HG03280 (cell line): ENCODE results near the gene WDR5.

ENCODE experiments used
- ATAC-seq: cut with Tn5 transposase; IDR thresholded peaks from one replicate; pipeline ENCODE4 v1.9.1; 2021; ENCODE audit warnings: mild to moderate bottlenecking, moderate library complexity; ENCODE audit not compliant: unreplicated experiment

The WDR5 gene

GRCh38 chr9:134157378-134157885 is 21.6 kb downstream of the WDR5 start:
- ATAC-seq = no peak

- no peak for ATAC-seq
These were observed 22.4 kb downstream of the WDR5 start for GRCh38 chr9:134158242-134158641.

GRCh38 chr9:134158753-134159392 is 23.0 kb downstream of the WDR5 start:
- ATAC-seq = no peak

DNA sequence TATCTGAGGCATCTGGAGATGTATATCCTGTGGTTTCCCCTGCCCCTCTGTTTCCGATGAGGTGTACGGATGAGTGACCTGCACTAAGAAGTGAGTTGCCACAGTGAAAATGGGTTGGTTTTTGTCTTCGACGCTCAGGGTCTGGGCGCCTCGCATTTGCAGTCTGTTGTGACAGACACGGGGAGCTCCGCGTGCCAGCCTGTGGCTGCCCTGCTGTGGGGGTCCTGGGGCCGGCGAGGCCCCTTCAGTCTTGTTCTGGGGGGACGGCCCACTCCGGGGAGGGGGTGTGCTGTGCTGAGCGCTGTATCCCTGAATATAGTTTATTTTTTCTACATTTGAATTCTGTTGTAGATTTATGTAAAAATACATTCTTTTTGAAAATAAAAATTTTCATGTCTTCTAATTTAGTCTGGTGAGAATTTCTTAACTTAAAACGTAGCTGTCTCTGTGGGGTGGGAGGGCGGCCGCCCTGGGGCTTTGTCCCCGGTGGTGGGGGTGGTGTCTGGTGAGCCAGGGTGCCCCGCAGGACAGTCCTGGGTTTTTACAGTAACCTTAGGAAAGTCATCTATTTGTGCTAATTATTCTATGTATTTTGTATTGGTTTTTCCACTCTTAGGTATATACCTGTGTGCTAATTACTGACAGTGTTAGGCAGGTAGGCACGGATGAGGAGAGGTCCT is 23.8 kb downstream of the WDR5 start:
- no peak for ATAC-seq

- no peak for ATAC-seq
These were observed 25.8 kb downstream of the WDR5 start for GRCh38 chr9:134161647-134162046.

GRCh38 chr9:134162212-134162775 is 26.4 kb downstream of the WDR5 start:
- ATAC-seq = no peak

GRCh38 chr9:134162926-134163370 is 27.1 kb downstream of the WDR5 start:
- no peak for ATAC-seq

- ATAC-seq = no peak
These were observed 27.7 kb downstream of the WDR5 start for GRCh38 chr9:134163371-134164196.

DNA sequence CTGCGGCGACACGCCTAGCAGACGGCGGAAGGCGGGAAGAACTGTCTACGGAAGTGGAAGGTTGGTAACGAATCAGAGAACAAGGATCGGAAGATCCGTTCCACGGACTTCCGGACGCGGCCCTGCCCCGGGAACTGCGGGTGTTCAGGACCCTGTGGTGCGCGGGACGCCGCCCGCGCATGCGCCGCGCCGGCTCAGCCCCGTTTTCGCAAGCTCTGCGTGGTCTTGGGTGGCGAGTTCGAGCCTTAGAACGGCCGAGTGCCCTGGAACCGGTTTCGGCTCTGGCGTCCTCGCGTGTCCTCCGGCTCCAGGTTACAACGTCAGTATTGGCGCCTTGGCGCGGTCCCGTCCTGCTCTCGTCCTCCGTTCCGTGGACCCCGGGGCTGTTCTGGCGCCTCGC is 29.0 kb downstream of the WDR5 start:
- no peak for ATAC-seq

DNA sequence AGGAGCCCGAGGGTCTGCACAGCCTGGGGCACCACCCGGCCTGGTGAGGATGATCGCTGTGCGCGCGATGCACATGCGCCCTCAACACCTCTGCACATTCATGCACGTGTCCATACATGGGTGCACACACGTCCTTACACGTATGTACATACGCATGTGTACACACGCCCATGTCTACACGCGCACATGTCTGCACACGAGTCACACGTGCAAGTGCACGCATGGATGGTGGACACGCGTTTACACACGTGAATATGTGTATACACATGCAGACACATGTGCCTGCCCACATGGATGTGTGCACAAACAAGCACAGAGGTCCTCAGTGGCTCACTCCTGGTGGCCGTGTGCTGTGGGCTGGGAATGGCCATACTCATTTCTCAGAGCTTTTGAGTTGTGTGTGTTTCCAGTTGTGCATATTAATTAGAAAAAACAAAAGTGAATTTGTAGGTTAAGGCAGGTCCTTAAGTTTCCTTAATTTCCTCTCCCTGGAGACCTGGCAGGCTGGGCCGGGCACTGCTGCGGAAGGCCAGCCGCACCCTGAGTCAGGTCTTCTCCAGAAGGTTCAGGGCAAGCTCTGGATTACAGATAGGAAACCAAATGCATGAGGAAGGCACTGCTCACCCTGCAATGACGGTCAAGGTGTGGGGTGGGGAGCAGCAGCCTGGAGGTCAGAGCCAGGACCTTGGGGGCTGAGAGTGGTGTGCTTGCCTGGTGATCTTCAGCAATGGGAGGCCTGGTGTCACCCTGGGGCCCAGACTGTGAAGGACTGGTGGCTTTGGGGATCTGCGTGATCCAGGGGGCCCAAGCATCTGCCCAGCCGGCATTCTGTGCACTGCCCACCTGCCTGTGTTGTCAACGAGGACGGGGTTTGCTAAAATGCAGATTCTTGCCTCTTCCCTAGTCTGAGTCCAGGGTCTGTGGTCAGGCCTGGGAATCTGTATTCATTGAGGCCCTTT is 29.8 kb downstream of the WDR5 start:
- ATAC-seq = no peak

- ATAC-seq = no peak
These were observed 30.5 kb downstream of the WDR5 start for GRCh38 chr9:134166374-134166773.

GRCh38 chr9:134167530-134167931 is 31.6 kb downstream of the WDR5 start:
- ATAC-seq = no peak

DNA sequence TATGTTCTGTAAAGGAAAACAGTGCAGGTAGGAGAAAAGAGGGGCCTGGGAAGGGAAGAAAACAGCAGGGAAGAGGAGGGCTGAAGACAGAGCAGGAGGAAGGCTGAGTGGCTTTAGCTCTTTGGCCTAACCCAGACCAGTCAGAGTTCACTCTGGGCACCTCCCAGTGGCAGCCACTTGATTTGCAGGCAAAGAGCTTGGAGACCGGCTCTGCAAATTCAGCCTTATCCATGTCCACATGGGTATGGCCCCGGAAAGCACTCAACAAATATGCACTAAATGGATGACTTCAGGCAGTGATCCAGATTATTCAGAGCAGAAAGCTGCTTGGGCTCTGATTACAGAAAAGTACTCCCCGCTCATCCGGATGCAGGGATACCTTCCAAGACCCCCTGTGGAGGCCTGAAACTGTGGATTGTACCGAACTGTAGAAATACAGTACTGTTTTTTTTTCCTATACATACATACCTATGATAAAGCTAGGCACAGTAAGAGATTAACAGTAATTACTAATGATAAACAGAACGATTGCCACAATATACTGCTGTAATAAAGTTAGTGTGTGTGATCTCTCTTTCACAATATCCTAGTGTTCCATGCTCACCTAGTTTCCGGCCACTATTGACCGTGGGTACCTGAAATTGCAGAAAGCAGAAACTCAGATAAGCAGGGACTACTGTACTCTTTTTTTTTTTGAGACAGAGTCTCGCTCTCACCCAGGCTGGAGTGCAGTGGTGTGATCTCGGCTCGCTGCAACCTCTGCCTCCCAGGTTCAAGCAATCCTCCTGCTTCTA is 33.1 kb downstream of the WDR5 start:
- no peak for ATAC-seq

GRCh38 chr9:134169724-134170401 is 34.0 kb downstream of the WDR5 start:
- ATAC-seq = no peak

DNA sequence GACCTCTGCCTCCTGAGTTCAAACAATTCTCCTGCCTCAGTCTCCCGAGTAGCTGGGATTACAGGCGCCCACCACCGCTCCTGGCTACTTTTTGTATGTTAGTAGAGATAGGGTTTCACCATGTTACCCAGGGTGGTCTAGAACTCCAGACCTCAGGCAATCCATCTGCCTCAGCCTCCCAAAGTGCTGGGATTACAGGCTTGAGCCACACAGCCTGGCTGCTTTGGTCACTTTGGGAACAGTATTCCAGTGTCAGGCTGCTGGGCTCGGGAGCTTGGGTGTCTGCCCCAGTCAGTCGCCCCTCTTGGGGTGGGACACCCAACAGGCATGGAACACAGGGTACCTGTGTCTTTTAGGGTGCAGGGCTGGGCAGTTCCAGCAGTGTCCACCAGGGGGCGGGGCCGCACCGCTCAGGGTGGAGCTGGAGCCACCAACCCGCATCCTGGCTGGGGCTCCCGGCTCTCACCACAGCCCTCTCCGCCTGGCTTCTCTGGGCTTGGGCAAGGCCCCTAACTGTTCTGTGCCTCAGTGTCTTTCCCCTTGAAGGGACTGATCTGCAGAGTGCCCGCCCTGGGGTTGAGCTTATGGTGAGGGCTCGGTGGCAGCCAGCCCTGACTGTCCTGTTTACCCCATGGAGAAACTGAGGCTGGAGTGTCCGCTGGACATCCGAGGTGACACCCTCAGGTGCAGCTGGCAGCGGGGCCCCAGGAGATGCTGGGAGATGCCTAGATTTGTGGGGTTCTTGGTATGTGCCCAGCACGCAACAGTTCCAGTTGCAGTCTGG is 34.8 kb downstream of the WDR5 start:
- ATAC-seq = no peak

DNA sequence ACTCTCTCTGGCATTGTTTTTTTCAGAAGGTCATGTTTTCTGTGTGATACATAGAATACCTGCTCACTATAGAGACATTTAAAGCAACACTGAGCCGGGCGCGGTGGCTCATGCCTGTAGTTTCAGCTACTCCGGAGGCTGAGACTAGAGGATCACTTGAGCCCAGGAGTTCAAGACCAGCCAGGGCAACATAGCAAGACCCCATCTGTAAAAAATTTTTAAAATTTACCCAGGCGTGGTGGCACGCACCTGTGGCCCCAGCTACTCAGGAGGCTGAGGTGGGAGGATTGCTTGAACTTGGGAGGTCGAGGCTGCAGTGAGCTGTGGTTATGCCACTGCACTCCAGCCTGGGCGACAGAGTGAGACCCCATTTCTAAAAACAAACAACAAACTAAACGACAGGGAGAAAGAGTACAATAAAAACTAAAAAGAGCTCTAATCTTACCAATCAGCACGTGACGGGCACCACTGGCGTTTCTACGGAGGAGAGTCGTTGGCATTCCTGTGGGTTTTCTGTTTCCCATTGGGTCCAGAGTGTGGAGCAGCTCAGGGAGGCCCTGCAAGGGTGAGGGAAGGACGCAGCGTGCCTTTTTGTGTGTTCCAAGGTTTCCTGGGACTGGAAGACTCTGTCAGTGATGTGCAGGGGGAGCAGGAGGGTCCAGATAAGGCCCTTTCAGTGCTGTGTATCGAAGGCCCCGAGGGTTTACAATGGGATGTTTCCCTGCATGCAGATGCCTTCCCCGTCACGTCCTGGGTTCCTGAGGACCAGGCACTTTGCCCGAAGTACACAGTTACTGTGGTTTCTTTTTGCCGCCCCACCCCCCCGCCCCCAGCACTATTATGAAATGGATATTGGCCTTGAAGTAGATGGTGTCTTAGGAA is 35.7 kb downstream of the WDR5 start:
- no peak for ATAC-seq
